Peyer's patch (tissue), 4 donors: ENCODE measurements around the gene DTX3L. TPM values are rescaled to one million over a fixed set of nuclear protein-coding genes. Genes with fewer than 3 reads are reported as not detected.

Experiments
- DNase-seq, 3 donors: peaks; one replicate each; pipeline ENCODE4 v3.0.0-alpha.2; 2017 to 2019
- H3K27ac ChIP-seq, 4 donors: fragments of 200-600 bp; sonication (generic); one replicate each; pipeline ENCODE4 v1.5.1; 2016 to 2019
- H3K27me3 ChIP-seq, 2 donors: fragments of 200-600 bp; sonication (generic); one replicate each; pipeline ENCODE4 v1.5.1; 2019
- H3K36me3 ChIP-seq, 3 donors: fragments of 200-600 bp; sonication (generic); one replicate each; pipeline ENCODE4 v1.5.1; 2016 to 2019
- H3K4me1 ChIP-seq, 4 donors: fragments of 200-600 bp; sonication (generic); one replicate each; pipeline ENCODE4 v1.5.1; 2016 to 2019
- H3K4me3 ChIP-seq, 4 donors: fragments of 200-600 bp; sonication (generic); 1 replicate in 3 of 4; 2 replicates in 1 of 4; pipeline ENCODE4 v1.5.1; 2016 to 2019; ENCODE audit warnings: mild to moderate bottlenecking in 1 of 4
- H3K9me3 ChIP-seq, 4 donors: fragments of 200-600 bp; sonication (generic); one replicate each; pipeline ENCODE4 v1.5.1; 2016 to 2019; ENCODE audit warnings: mild to moderate bottlenecking in 1 of 4
- CTCF ChIP-seq, 6 experiments: fragments of 450-650 bp in 4 of 6; fragments of 200-600 bp in 2 of 6; sonication (generic) in 1 of 6; IDR thresholded peaks; one replicate each; pipeline ENCODE4 v1.5.1; 2017 to 2019; ENCODE audit warnings: antibody characterized with exemption in 6 of 6, mild to moderate bottlenecking in 3 of 6, moderate library complexity in 1 of 6
- POLR2A ChIP-seq, 2 donors: fragments of 450-650 bp; IDR thresholded peaks; one replicate each; pipeline ENCODE4 v1.5.1; 2017; ENCODE audit warnings: antibody characterized with exemption in 2 of 2, mild to moderate bottlenecking in 2 of 2, moderate library complexity in 2 of 2
- total RNA-seq, 4 donors: library from RNA; depleted of rRNA; stranded (reverse); fragments of >200 nt; gene quantifications; one replicate each; pipeline ENCODE4 v1.1.0, GENCODE V29; 2016

The DTX3L gene
- total RNA-seq, 4 donors from 2014 or later, result 31.2 to 47.3 (median 33.7) TPM

DNA sequence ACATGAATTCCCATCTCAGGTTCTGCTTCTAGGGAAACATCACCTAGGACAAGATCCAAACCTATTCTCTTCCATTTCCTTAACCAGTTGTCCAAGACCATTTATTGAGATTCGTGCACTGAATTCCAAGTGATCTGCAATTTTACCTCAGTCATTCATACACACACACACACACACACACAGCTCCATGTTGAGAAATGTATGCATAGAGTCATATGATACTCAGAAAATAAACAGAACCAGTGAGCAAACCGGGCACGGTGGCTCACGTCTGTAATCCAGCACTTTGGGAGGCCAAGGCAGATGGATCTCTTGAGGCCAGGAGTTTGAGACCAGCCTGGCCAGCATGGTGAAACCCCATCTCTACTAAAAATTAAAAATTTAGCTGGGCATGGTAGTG, 43.3 kb upstream of the DTX3L start:
- no peaks in the 10 kb centered on the region for H3K4me1 ChIP-seq
- no peak for DNase-seq
- H3K36me3 ChIP-seq, result no peaks in the 10 kb centered on the region
- H3K4me3 ChIP-seq, result no peak overlapping the region
- H3K9me3 ChIP-seq, result no peaks in the 10 kb centered on the region
- no peak overlapping the region for H3K27ac ChIP-seq
- no peak for TF ChIP-seq POLR2A (IDR thresholded peaks at IDR 0.05)
- TF ChIP-seq CTCF (IDR thresholded peaks at IDR 0.05), result no peak
- H3K27me3 ChIP-seq, result no peaks in the 10 kb centered on the region

- Histone ChIP-seq H3K27ac (no peak overlapping the region), H3K4me1 (no peaks in the 10 kb centered on the region), H3K9me3 (no peaks in the 10 kb centered on the region), H3K36me3 (peaks cover 0 to 7% (median 0%) of the 10 kb centered on the region in 3 donors), H3K4me3 (no peak overlapping the region), H3K27me3 (no peaks in the 10 kb centered on the region)
- DNase-seq, result no peak
- no peak for TF ChIP-seq CTCF (IDR thresholded peaks at IDR 0.05)
- no peak for TF ChIP-seq POLR2A (IDR thresholded peaks at IDR 0.05)
Observed at GRCh38 chr3:122523317-122523716, 40.8 kb upstream of the DTX3L start.

- no peak overlapping the region for H3K27ac ChIP-seq
- H3K4me1 ChIP-seq, result no peaks in the 10 kb centered on the region
- H3K27me3 ChIP-seq, result no peaks in the 10 kb centered on the region
- TF ChIP-seq POLR2A (IDR thresholded peaks at IDR 0.05), result no peak
- no peak for TF ChIP-seq CTCF (IDR thresholded peaks at IDR 0.05)
- peaks cover 0 to 57% (median 0%) of the 10 kb centered on the region in 3 donors for H3K36me3 ChIP-seq
- no peak for DNase-seq
- no peak overlapping the region for H3K4me3 ChIP-seq
- no peaks in the 10 kb centered on the region for H3K9me3 ChIP-seq
Observed at GRCh38 chr3:122530164-122530563, 34.0 kb upstream of the DTX3L start.

- TF ChIP-seq CTCF (IDR thresholded peaks at IDR 0.05) (no peak), POLR2A (IDR thresholded peaks at IDR 0.05) (no peak)
- H3K9me3 ChIP-seq, result no peaks in the 10 kb centered on the region
- peaks cover 0 to 81% (median 0%) of the 10 kb centered on the region in 3 donors for H3K36me3 ChIP-seq
- H3K27ac ChIP-seq, result no peak overlapping the region
- no peak for DNase-seq
- no peaks in the 10 kb centered on the region for H3K27me3 ChIP-seq
- H3K4me3 ChIP-seq, result no peak overlapping the region
- H3K4me1 ChIP-seq, result no peaks in the 10 kb centered on the region
Observed at GRCh38 chr3:122533480-122533879, 30.7 kb upstream of the DTX3L start.

DNA sequence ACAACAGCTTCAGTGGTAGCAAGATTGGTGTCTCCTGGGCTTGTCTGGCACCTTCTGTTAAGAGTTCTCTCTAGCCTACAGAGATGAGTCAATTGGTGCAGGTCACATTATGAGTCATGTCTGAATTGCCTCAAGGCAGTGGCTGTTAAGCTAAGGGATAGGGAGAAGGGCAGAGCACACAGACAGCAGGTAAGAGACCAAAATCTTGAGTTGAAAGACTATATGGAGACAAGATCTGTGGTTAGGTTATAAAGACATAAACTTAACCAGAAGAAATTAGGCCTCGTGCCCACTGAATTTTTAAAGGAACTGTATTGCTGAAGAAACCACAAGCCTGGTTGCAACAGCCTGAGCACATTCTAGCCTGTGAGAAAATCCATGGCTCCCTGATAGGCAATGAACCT, 30.2 kb upstream of the DTX3L start:
- H3K9me3 ChIP-seq, result no peaks in the 10 kb centered on the region
- H3K36me3 ChIP-seq, result peaks cover 0 to 81% (median 0%) of the 10 kb centered on the region in 3 donors
- no peaks in the 10 kb centered on the region for H3K4me1 ChIP-seq
- TF ChIP-seq CTCF (IDR thresholded peaks at IDR 0.05), result no peak
- no peak for TF ChIP-seq POLR2A (IDR thresholded peaks at IDR 0.05)
- DNase-seq, result no peak
- no peak overlapping the region for H3K4me3 ChIP-seq
- no peaks in the 10 kb centered on the region for H3K27me3 ChIP-seq
- no peak overlapping the region for H3K27ac ChIP-seq
